ENCODE results near the gene KHK.

GRCh38 chr2:27078267-27079194 is 8.0 kb upstream of the KHK start, which contains the start of gene EMILIN1:
- TF ChIP-seq, protein P1, sequence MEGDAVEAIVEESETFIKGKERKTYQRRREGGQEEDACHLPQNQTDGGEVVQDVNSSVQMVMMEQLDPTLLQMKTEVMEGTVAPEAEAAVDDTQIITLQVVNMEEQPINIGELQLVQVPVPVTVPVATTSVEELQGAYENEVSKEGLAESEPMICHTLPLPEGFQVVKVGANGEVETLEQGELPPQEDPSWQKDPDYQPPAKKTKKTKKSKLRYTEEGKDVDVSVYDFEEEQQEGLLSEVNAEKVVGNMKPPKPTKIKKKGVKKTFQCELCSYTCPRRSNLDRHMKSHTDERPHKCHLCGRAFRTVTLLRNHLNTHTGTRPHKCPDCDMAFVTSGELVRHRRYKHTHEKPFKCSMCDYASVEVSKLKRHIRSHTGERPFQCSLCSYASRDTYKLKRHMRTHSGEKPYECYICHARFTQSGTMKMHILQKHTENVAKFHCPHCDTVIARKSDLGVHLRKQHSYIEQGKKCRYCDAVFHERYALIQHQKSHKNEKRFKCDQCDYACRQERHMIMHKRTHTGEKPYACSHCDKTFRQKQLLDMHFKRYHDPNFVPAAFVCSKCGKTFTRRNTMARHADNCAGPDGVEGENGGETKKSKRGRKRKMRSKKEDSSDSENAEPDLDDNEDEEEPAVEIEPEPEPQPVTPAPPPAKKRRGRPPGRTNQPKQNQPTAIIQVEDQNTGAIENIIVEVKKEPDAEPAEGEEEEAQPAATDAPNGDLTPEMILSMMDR (IDR thresholded peaks at IDR 0.05), result no peak
- TF ChIP-seq POLR2A (IDR thresholded peaks at IDR 0.05), result peak; percentile 63
